IPS-20b (cell line): ENCODE results near the gene INSL3.

Experiments
- H3K27ac ChIP-seq: one replicate; pipeline ENCODE4 v1.5.1; 2013; ENCODE audit warnings: low read length
- H3K27me3 ChIP-seq: 2 replicates; pipeline ENCODE4 v1.6.1; 2013; ENCODE audit warnings: mild to moderate bottlenecking, low read length, inconsistent platforms; ENCODE audit not compliant: insufficient read depth
- H3K36me3 ChIP-seq: 2 replicates; pipeline ENCODE4 v1.6.1; 2013; ENCODE audit warnings: low read depth, mild to moderate bottlenecking, inconsistent platforms, low read length, moderate library complexity; ENCODE audit not compliant: insufficient read depth
- H3K4me1 ChIP-seq: 2 replicates; pipeline ENCODE4 v1.6.1; 2013; ENCODE audit warnings: mild to moderate bottlenecking, control low read depth, inconsistent platforms, low read length, moderate library complexity; ENCODE audit not compliant: insufficient read depth
- H3K4me3 ChIP-seq: 2 replicates; pipeline ENCODE4 v1.5.1; 2013; ENCODE audit warnings: mild to moderate bottlenecking, low read length, inconsistent platforms
- H3K9ac ChIP-seq: 2 replicates; pipeline ENCODE4 v1.6.1; 2013; ENCODE audit warnings: low read depth, mild to moderate bottlenecking, inconsistent platforms, low read length, moderate library complexity
- H3K9me3 ChIP-seq: 2 replicates; pipeline ENCODE4 v1.6.1; 2013; ENCODE audit warnings: mild to moderate bottlenecking, low read depth, low read length, inconsistent platforms; ENCODE audit not compliant: insufficient read depth

INSL3 gene

GRCh38 chr19:17772172-17772571 is 49.1 kb downstream of the INSL3 start:
- H3K9ac ChIP-seq: no peak overlapping the region
- H3K4me1 ChIP-seq: no peaks in the 10 kb centered on the region
- no peaks in the 10 kb centered on the region for H3K36me3 ChIP-seq
- no peak overlapping the region for H3K4me3 ChIP-seq
- H3K9me3 ChIP-seq: no peaks in the 10 kb centered on the region
- no peak overlapping the region for H3K27ac ChIP-seq
- H3K27me3 ChIP-seq: no peaks in the 10 kb centered on the region

DNA sequence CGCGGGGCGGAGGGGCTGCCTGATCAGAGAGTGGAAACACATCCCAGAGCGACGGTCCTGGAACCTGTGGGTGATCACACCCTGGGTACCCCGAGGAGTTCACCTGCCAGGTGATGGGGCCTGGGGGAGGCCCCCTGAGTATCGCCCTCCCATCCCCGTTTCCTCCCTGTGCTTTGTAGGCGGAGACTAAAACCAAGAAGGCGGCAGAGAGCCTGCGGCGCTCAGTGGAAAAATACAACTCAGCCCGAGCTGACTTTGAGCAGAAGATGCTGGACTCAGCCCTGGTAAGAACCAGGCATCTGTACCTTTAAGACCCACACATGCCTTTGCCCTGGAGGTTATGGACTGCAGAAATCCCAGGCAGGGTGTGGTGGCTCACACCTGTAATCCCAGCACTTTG is 50.7 kb downstream of the INSL3 start:
- Histone ChIP-seq H3K27me3 (no peaks in the 10 kb centered on the region), H3K9ac (no peak overlapping the region), H3K9me3 (no peaks in the 10 kb centered on the region), H3K36me3 (no peaks in the 10 kb centered on the region), H3K4me3 (no peak overlapping the region), H3K27ac (no peak overlapping the region), H3K4me1 (no peaks in the 10 kb centered on the region)

DNA sequence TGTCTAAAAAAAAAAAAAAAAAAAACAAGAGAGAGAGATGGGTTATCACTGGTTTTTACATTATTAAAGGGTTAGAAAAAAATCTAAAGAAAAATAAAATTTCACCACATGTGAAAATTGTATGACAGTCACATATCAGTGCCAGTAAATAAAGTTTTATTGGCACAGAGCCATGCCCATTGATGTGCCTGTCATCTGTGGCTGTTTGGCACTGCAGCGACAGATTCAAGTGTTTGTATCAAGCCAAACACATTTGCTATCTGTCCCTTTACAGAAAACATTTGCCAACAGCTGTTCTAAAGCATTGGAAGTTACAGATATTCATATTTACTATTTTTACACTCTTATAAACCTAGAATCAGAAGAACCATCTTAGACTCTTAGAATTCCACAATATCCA is 53.8 kb downstream of the INSL3 start:
- H3K9me3 ChIP-seq: no peaks in the 10 kb centered on the region
- H3K4me3 ChIP-seq: no peak overlapping the region
- no peak overlapping the region for H3K27ac ChIP-seq
- H3K27me3 ChIP-seq: no peaks in the 10 kb centered on the region
- H3K9ac ChIP-seq: no peak overlapping the region
- no peaks in the 10 kb centered on the region for H3K36me3 ChIP-seq
- H3K4me1 ChIP-seq: no peaks in the 10 kb centered on the region

DNA sequence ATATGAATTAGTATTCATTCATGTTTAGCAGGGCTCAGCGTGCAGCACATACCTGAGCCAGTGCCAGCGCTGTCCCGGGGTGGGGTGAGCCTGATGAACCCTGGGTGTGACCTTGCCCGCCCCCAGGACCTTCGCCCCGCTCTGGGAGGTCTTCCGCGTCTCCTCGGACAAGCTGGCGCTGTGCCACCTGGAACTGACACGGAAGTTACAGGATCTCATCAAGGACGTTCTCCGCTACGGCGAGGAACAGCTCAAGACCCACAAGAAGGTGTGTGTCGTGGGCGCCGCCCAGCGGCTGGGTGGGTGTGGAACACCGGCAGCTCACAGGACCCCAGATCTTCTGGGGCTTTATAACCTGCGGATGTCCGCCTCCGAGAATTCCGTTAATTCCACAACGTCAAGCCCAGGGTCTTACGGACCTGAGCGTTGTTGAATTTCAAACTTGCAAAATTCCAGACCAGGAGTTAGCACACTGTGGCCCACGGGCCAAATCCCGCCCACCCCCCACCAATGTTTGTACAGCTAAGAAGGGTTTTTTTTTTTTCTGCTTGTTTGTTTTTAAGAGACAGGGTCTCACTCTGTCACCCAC is 54.7 kb downstream of the INSL3 start:
- Histone ChIP-seq H3K4me3 (no peak overlapping the region; the same call in 1 of the 2 replicates), H3K27me3 (no peaks in the 10 kb centered on the region), H3K36me3 (no peaks in the 10 kb centered on the region)

More for the DNA sequence above, 54.7 kb downstream of the INSL3 start:
- Histone ChIP-seq H3K9me3 (no peaks in the 10 kb centered on the region), H3K9ac (no peak overlapping the region), H3K27ac (no peak overlapping the region), H3K4me1 (no peaks in the 10 kb centered on the region)
